GM18861 (cell line): ENCODE data around the gene RPL18A.

Experiments used
- ATAC-seq: cut with Tn5 transposase; IDR thresholded peaks from one replicate; pipeline ENCODE4 v1.9.1; 2021; ENCODE audit not compliant: unreplicated experiment

The RPL18A gene

GRCh38 chr19:17908244-17908643 lies 48.5 kb downstream of the RPL18A start:
- no peak for ATAC-seq

GRCh38 chr19:17909003-17909732 lies 49.5 kb downstream of the RPL18A start:
- ATAC-seq: no peak

- ATAC-seq: no peak
Observed at GRCh38 chr19:17910791-17911360, 51.2 kb downstream of the RPL18A start.
